ENCODE measurements around the gene CFAP410. TPM values are rescaled to one million over a fixed set of nuclear protein-coding genes. Genes with fewer than 3 reads are reported as not detected.

The CFAP410 gene
- total and polyA plus RNA-seq, 2 of the 13 experiments (the other 11 are each of a cell fraction or from before 2014, with no cell fraction given), result 8.0 to 20.1 TPM

GRCh38 chr21:44293551-44294231 is 45.5 kb downstream of the CFAP410 start:
- no peak overlapping the region for H2AFZ ChIP-seq (ENCODE audit: low read length)
- no peak overlapping the region for H3K27ac ChIP-seq (ENCODE audit: extremely low read length, insufficient read depth, low read length)
- 70% methylated on average over 3 of the region's 33 CpGs for WGBS (ENCODE audit: low lambda C conversion rate)
- ChIA-PET CTCF (ENCODE audit: low intra/inter-chr PET ratio, low total read pairs) (no interaction called here), POLR2A (no interaction called here)
- no peaks in the 10 kb centered on the region for H3K9me3 ChIP-seq (ENCODE audit: low read length)
- H3K36me3 ChIP-seq (replicated peaks in 1 of 2; ENCODE audit: control insufficient read depth in 1 of 2, insufficient read depth in 2 of 2, low read length in 2 of 2), result no peaks in the 10 kb centered on the region
- no peaks in the 10 kb centered on the region for H4K20me1 ChIP-seq (ENCODE audit: insufficient read depth, low read length)
- peaks cover 37% of the 10 kb centered on the region for H3K4me1 ChIP-seq (ENCODE audit: insufficient read depth, low read length)
- no peak for TF ChIP-seq ZNF607 (CRISPR knock-in tag; IDR thresholded peaks at IDR 0.05; ENCODE audit: borderline replicate concordance)
- TF ChIP-seq ZNF546 (CRISPR knock-in tag; conservative IDR thresholded peaks at IDR 0.05), result no peak
- TF ChIP-seq ZNF382 (CRISPR knock-in tag; IDR thresholded peaks at IDR 0.05; ENCODE audit: borderline replicate concordance), result no peak
- no peak for TF ChIP-seq MLX (CRISPR knock-in tag; IDR thresholded peaks at IDR 0.05)
- TF ChIP-seq PBX2 (CRISPR knock-in tag; IDR thresholded peaks at IDR 0.05), result no peak
- no peak for TF ChIP-seq FOSL2 (CRISPR knock-in tag; IDR thresholded peaks at IDR 0.05)
- TF ChIP-seq ZFYVE20 (CRISPR knock-in tag; IDR thresholded peaks at IDR 0.05; ENCODE audit: borderline replicate concordance, low read depth), result no peak
- no peak for TF ChIP-seq ZFAT (CRISPR knock-in tag; conservative IDR thresholded peaks at IDR 0.05)
- TF ChIP-seq ZFP41 (CRISPR knock-in tag; IDR thresholded peaks at IDR 0.05; ENCODE audit: borderline replicate concordance), result no peak
- no peak for TF ChIP-seq PRDM10 (CRISPR knock-in tag; IDR thresholded peaks at IDR 0.05; ENCODE audit: low read depth)
- TF ChIP-seq MATR3 (CRISPR knock-in tag; IDR thresholded peaks at IDR 0.05), result no peak
- TF ChIP-seq CHD4 (IDR thresholded peaks at IDR 0.05; ENCODE audit: borderline replicate concordance, low read length), result no peak
- TF ChIP-seq THAP8 (CRISPR knock-in tag; IDR thresholded peaks at IDR 0.05; ENCODE audit: borderline replicate concordance), result no peak
- no peak for TF ChIP-seq HIVEP1 (CRISPR knock-in tag; IDR thresholded peaks at IDR 0.05)
- BruUV-seq (replicated peaks), result no TSS peak
- no peak for DNase-seq (ENCODE audit: low spot score)
- intact Hi-C loops (cut with micrococcal nuclease; ENCODE audit: unreplicated experiment) (no loop called here), in situ Hi-C loops (cut with HindIII; ENCODE audit: extremely low pct_ligation_motif_present, low pct_unique_long_range_greater_than_20kb) (no loop called here)
- no peak overlapping the region for H3K4me2 ChIP-seq (ENCODE audit: low read depth, low read length)
- H3K79me2 ChIP-seq (ENCODE audit: insufficient read depth, low read length), result no peaks in the 10 kb centered on the region
- ATAC-seq, result no peak
- no peak overlapping the region for H3K4me3 ChIP-seq (replicated peaks in 1 of 3; ENCODE audit: insufficient read depth in 1 of 3, low read depth in 2 of 3, low read length in 3 of 3)
- no peak overlapping the region for H3K9ac ChIP-seq (ENCODE audit: insufficient read depth, low read depth, low read length)
- no peak for FAIRE-seq
- peaks cover 14 to 58% of the 10 kb centered on the region in 2 experiments for H3K27me3 ChIP-seq (ENCODE audit: control insufficient read depth in 1 of 2, insufficient read depth in 2 of 2, low read length in 2 of 2)
